GM23338 (cell line): ENCODE measurements around the gene PKD2L1. TPM values are rescaled to one million over a fixed set of nuclear protein-coding genes. Genes with fewer than 3 reads are reported as not detected.
A peak's percentile ranks its signal among the peaks of the same experiment; 100 is the strongest.

ENCODE experiments used
- ATAC-seq: fragments of 200-7000 bp; cut with Tn5 transposase; 3 replicates; pipeline ENCODE4 v1.9.1; 2020
- DNase-seq: peaks from one replicate; pipeline ENCODE4 v3.0.0-alpha.2; 2015; ENCODE audit warnings: low spot score
- H2AFZ ChIP-seq: fragments of 200-600 bp; sonication (generic); 2 replicates; pipeline ENCODE4 v1.8.0; 2016; ENCODE audit warnings: antibody characterized with exemption, mild to moderate bottlenecking, moderate library complexity
- H3F3A ChIP-seq: fragments of 200-600 bp; sonication (generic); replicated peaks from 2 replicates; pipeline ENCODE4 v1.8.0; 2017; ENCODE audit warnings: antibody characterized with exemption, mixed run types, low read depth
- H3K27ac ChIP-seq: fragments of 200-600 bp; sonication (generic); 2 replicates; pipeline ENCODE4 v1.6.1; 2016; ENCODE audit warnings: low read depth
- H3K27me3 ChIP-seq: fragments of 200-600 bp; sonication (generic); 2 replicates; pipeline ENCODE4 v1.8.0; 2016; ENCODE audit warnings: mild to moderate bottlenecking, mixed run types, moderate library complexity; ENCODE audit not compliant: insufficient read depth
- H3K36me3 ChIP-seq: fragments of 200-600 bp; sonication (generic); 2 replicates; pipeline ENCODE4 v1.8.0; 2016; ENCODE audit warnings: mild to moderate bottlenecking; ENCODE audit not compliant: insufficient read depth
- H3K4me1 ChIP-seq: fragments of 200-600 bp; sonication (generic); 2 replicates; pipeline ENCODE4 v1.8.0; 2016; ENCODE audit warnings: mild to moderate bottlenecking, moderate library complexity; ENCODE audit not compliant: insufficient read depth
- H3K4me2 ChIP-seq: fragments of 200-600 bp; sonication (generic); 2 replicates; pipeline ENCODE4 v1.7.1; 2017; ENCODE audit warnings: mixed run types
- H3K4me3 ChIP-seq: fragments of 200-600 bp; sonication (generic); 2 replicates; pipeline ENCODE4 v1.6.1; 2016; ENCODE audit warnings: mixed run types
- H3K79me2 ChIP-seq: fragments of 200-600 bp; sonication (generic); replicated peaks from 2 replicates; pipeline ENCODE4 v1.8.0; 2017; ENCODE audit warnings: mild to moderate bottlenecking; ENCODE audit not compliant: insufficient read depth
- H3K9me2 ChIP-seq: fragments of 200-600 bp; sonication (generic); 2 replicates; pipeline ENCODE4 v1.8.0; 2017; ENCODE audit not compliant: insufficient read depth
- H4K20me1 ChIP-seq: fragments of 200-600 bp; sonication (generic); replicated peaks from 2 replicates; pipeline ENCODE4 v1.8.0; 2017; ENCODE audit warnings: mild to moderate bottlenecking; ENCODE audit not compliant: insufficient read depth
- H3K27ac Mint-ChIP-seq: 2 replicates; pipeline ENCODE4 v1.8.0; 2020; ENCODE audit warnings: inconsistent platforms, mild to moderate bottlenecking, moderate library complexity, mixed read lengths
- H3K27me3 Mint-ChIP-seq: 3 replicates; pipeline ENCODE4 v1.8.0; 2022; ENCODE audit warnings: low read depth, mild to moderate bottlenecking, moderate library complexity, mixed read lengths, inconsistent platforms; ENCODE audit not compliant: insufficient read depth, poor library complexity
- H3K36me3 Mint-ChIP-seq: 3 replicates; pipeline ENCODE4 v1.8.0; 2021; ENCODE audit warnings: low read depth, mild to moderate bottlenecking, inconsistent platforms, moderate library complexity, mixed read lengths
- H3K4me1 Mint-ChIP-seq: 3 replicates; pipeline ENCODE4 v1.8.0; 2020; ENCODE audit warnings: mild to moderate bottlenecking, inconsistent platforms, mixed read lengths
- H3K4me3 Mint-ChIP-seq: 3 replicates; pipeline ENCODE4 v1.8.0; 2021; ENCODE audit warnings: moderate library complexity, mild to moderate bottlenecking, inconsistent platforms, mixed read lengths
- H3K9me3 Mint-ChIP-seq: 3 replicates; pipeline ENCODE4 v1.8.0; 2020; ENCODE audit warnings: moderate library complexity, mild to moderate bottlenecking, inconsistent platforms, mixed read lengths
- CREB1 ChIP-seq: fragments of 250-450 bp; sonication (Bioruptor Pico); IDR thresholded peaks from 2 replicates; pipeline ENCODE4 v1.5.0; 2020; ENCODE audit warnings: low read depth, mild to moderate bottlenecking, moderate library complexity
- EZH2 ChIP-seq: fragments of 200-600 bp; sonication (generic); IDR thresholded peaks from one replicate; pipeline ENCODE4 v1.8.0; 2017; ENCODE audit warnings: antibody characterized with exemption, mild to moderate bottlenecking, low read depth; ENCODE audit not compliant: unreplicated experiment
- STAT1 ChIP-seq: IDR thresholded peaks from one replicate; pipeline ENCODE4 v1.6.1; 2016; ENCODE audit warnings: antibody characterized with exemption; ENCODE audit not compliant: unreplicated experiment
- ZNF114 ChIP-seq: fragments of 250-450 bp; sonication (Bioruptor Pico); IDR thresholded peaks from 2 replicates; pipeline ENCODE4 v1.5.0; 2020; ENCODE audit warnings: mild to moderate bottlenecking, moderate library complexity
- ZNF331 ChIP-seq: fragments of 250-450 bp; sonication (Bioruptor Pico); IDR thresholded peaks from 2 replicates; pipeline ENCODE4 v1.5.0; 2020; ENCODE audit warnings: low read depth, mild to moderate bottlenecking, moderate library complexity
- ZNF462 ChIP-seq: fragments of 250-450 bp; sonication (Bioruptor Pico); IDR thresholded peaks from 2 replicates; pipeline ENCODE4 v1.5.0; 2020; ENCODE audit warnings: mild to moderate bottlenecking, moderate library complexity
- polyA plus RNA-seq: library from polyadenylated mRNA; unstranded; fragments of >200 nt; fragmentation: Nextera tagmentation; extraction: Ambion mirVana; gene quantifications from 2 replicates; pipeline ENCODE4 v1.2.1, GENCODE V29; 2016
- total RNA-seq: library from RNA; depleted of rRNA; stranded (reverse); fragments of >200 nt; shearing (Covaris generic); gene quantifications from 2 replicates; pipeline ENCODE4 v1.2.3, GENCODE V29; 2014
- TF ChIP-seq, protein P1 (sequence below), 2 experiments: fragments of 200-600 bp in 1 of 2; sonication (generic) in 1 of 2; conservative IDR thresholded peaks; 2 replicates each; pipeline versions ENCODE4 v1.5.1 to v1.6.1; 2016 to 2017; ENCODE audit warnings: antibody characterized with exemption in 2 of 2, low read depth in 2 of 2, mild to moderate bottlenecking in 2 of 2, moderate library complexity in 1 of 2

The PKD2L1 gene
- total and polyA plus RNA-seq, 2 experiments from 2014 or later = not detected

- no peak for TF ChIP-seq ZNF462
- no peak for TF ChIP-seq STAT1
- no peak for TF ChIP-seq EZH2
- no peak for TF ChIP-seq CREB1 (CRISPR knock-in tag)
- TF ChIP-seq ZNF114 (CRISPR knock-in tag) = no peak
Observed at GRCh38 chr10:100339236-100339635, 9.2 kb upstream of the PKD2L1 start (continued).

DNA sequence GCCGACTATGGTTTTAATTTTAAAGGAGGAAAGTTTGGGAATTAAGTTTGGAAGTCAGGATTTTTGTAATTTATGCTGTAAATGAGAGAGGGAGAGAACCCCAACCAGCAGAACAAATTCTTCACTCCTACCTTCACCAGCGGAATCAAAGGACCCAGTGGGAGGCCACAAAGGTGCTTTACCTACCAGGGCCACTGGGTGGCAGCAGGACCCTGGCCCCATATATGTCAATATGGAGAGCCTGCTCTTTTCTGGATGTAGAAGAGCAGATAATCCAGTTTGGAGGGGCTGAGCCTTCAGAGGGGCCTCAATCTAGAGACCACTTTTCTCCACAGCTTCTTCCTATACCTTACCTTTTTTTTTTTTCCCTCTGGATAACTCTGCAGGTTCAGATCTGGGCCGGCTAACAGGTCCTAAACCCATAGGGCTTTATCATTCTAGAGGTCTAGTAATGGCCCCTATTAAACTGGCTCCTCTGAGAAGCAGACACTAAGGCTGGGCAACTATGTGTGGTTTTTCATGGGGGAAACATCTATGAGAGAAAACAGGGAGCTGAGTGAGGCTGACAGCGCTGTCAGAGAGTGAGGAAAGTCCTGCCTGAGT lies 8.5 kb upstream of the PKD2L1 start:
- Mint-ChIP-seq H3K4me3 (no peak overlapping the region; the same call in 2 of the 3 replicates), H3K27me3 (peaks cover 26% of the 10 kb centered on the region), H3K36me3 (no peaks in the 10 kb centered on the region), H3K9me3 (no peaks in the 10 kb centered on the region), H3K27ac (no peak overlapping the region), H3K4me1 (peaks cover 26% of the 10 kb centered on the region)
- ATAC-seq = peak; percentile 70
- Histone ChIP-seq H3K4me2 (no peak overlapping the region), H3K4me3 (no peak overlapping the region), H3K79me2 (no peaks in the 10 kb centered on the region), H2AFZ (no peak overlapping the region), H3K27ac (no peak overlapping the region), H3F3A (no peaks in the 10 kb centered on the region), H3K27me3 (no peaks in the 10 kb centered on the region), H3K36me3 (no peaks in the 10 kb centered on the region), H4K20me1 (no peaks in the 10 kb centered on the region), H3K9me2 (0 out of 2 replicates have a peak, but pooled peaks cover 6% of the 10 kb centered on the region), H3K4me1 (no peaks in the 10 kb centered on the region; the same call in 1 of the 2 replicates)
- TF ChIP-seq, protein P1, sequence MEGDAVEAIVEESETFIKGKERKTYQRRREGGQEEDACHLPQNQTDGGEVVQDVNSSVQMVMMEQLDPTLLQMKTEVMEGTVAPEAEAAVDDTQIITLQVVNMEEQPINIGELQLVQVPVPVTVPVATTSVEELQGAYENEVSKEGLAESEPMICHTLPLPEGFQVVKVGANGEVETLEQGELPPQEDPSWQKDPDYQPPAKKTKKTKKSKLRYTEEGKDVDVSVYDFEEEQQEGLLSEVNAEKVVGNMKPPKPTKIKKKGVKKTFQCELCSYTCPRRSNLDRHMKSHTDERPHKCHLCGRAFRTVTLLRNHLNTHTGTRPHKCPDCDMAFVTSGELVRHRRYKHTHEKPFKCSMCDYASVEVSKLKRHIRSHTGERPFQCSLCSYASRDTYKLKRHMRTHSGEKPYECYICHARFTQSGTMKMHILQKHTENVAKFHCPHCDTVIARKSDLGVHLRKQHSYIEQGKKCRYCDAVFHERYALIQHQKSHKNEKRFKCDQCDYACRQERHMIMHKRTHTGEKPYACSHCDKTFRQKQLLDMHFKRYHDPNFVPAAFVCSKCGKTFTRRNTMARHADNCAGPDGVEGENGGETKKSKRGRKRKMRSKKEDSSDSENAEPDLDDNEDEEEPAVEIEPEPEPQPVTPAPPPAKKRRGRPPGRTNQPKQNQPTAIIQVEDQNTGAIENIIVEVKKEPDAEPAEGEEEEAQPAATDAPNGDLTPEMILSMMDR (conservative IDR thresholded peaks at IDR 0.05; ENCODE audit: low read depth in 2 of 2) = peak; percentile 91 to 95
- TF ChIP-seq ZNF331 (CRISPR knock-in tag) (no peak), STAT1 (no peak), EZH2 (no peak)
- DNase-seq = peak; percentile 88
